Lower leg skin (tissue), 4 donors: ENCODE results near the gene CACNA1H. TPM values are rescaled to one million over a fixed set of nuclear protein-coding genes. Genes with fewer than 3 reads are reported as not detected.

Experiments
- DNase-seq, 2 donors: peaks; one replicate each; pipeline ENCODE4 v3.0.0-alpha.2; 2019; ENCODE audit warnings: low spot score in 2 of 2
- H3K4me3 ChIP-seq: fragments of 200-600 bp; sonication (generic); 2 replicates; pipeline ENCODE4 v1.5.1; 2017; ENCODE audit warnings: mild to moderate bottlenecking, low read depth; ENCODE audit not compliant: poor library complexity, severe bottlenecking
- CTCF ChIP-seq, 3 donors: fragments of 450-650 bp; IDR thresholded peaks; one replicate each; pipeline ENCODE4 v1.5.1; 2016; ENCODE audit warnings: antibody characterized with exemption in 3 of 3, mild to moderate bottlenecking in 3 of 3, moderate library complexity in 2 of 3
- POLR2A ChIP-seq, 2 donors: fragments of 450-650 bp; IDR thresholded peaks; one replicate each; pipeline ENCODE4 v1.6.1; 2016 to 2017; ENCODE audit warnings: antibody characterized with exemption in 2 of 2, mild to moderate bottlenecking in 1 of 2, moderate library complexity in 1 of 2
- WGBS, 2 donors: methylation state at CpG; one replicate each; pipeline ENCODE4 v1.1.5; 2018; 5-methylcytosine and 5-hydroxymethylcytosine counted together
- intact Hi-C: fragments of 100-400 bp; cut with DNase I; formaldehyde crosslinking; loops from one replicate; pipeline ENCODE4 v1.15.0; 2023; ENCODE audit warnings: low total_unique reads
- total RNA-seq, 4 donors: library from RNA; depleted of rRNA; stranded (reverse); fragments of >200 nt; gene quantifications; one replicate each; pipeline ENCODE4 v1.1.0, GENCODE V29; 2016

The CACNA1H gene
- total RNA-seq, 4 donors from 2014 or later = 29.3 to 151 (median 72.1) TPM

GRCh38 chr16:1127101-1127500, 25.8 kb upstream of the CACNA1H start:
- intact Hi-C loops = no loop called here
- TF ChIP-seq POLR2A (IDR thresholded peaks at IDR 0.05) (no peak), CTCF (IDR thresholded peaks at IDR 0.05) (no peak)
- 50% methylated on average over 12 to 13 of the region's 16 CpGs for WGBS, 2 donors
- no peak for DNase-seq
- H3K4me3 ChIP-seq = no peak overlapping the region

GRCh38 chr16:1127971-1128715, 24.8 kb upstream of the CACNA1H start:
- no peak overlapping the region for H3K4me3 ChIP-seq
- WGBS, 2 donors = 86 to 91% methylated on average over 30 to 31 of the region's 31 CpGs
- TF ChIP-seq CTCF (IDR thresholded peaks at IDR 0.05) (no peak), POLR2A (IDR thresholded peaks at IDR 0.05) (no peak)
- no peak for DNase-seq
- intact Hi-C loops = no loop called here

- 84 to 86% methylated on average over 23 to 42 of the region's 48 CpGs for WGBS, 2 donors
- intact Hi-C loops = no loop called here
- DNase-seq = no peak
- no peak overlapping the region for H3K4me3 ChIP-seq
- no peak for TF ChIP-seq CTCF (IDR thresholded peaks at IDR 0.05)
- no peak for TF ChIP-seq POLR2A (IDR thresholded peaks at IDR 0.05)
Observed at GRCh38 chr16:1129106-1129960, 23.6 kb upstream of the CACNA1H start.

GRCh38 chr16:1130382-1130781, 22.5 kb upstream of the CACNA1H start:
- no peak for DNase-seq
- intact Hi-C loops = no loop called here
- WGBS, 2 donors = 88 to 97% methylated on average over 6 to 8 of the region's 8 CpGs
- TF ChIP-seq CTCF (IDR thresholded peaks at IDR 0.05) = no peak
- no peak for TF ChIP-seq POLR2A (IDR thresholded peaks at IDR 0.05)
- H3K4me3 ChIP-seq = no peak overlapping the region

GRCh38 chr16:1131378-1131994, 21.4 kb upstream of the CACNA1H start:
- intact Hi-C loops = no loop called here
- DNase-seq = no peak
- TF ChIP-seq POLR2A (IDR thresholded peaks at IDR 0.05) (no peak), CTCF (IDR thresholded peaks at IDR 0.05) (no peak)
- 84 to 85% methylated on average over 27 to 34 of the region's 35 CpGs for WGBS, 2 donors
- H3K4me3 ChIP-seq = no peak overlapping the region
